Hepatocyte (in vitro differentiated cells): Measurements from ENCODE around the gene PACS1. TPM values are rescaled to one million over a fixed set of nuclear protein-coding genes. Genes with fewer than 3 reads are reported as not detected.

Experiments used
- DNase-seq: peaks from one replicate; pipeline ENCODE4 v3.0.0-alpha.2; 2016; ENCODE audit warnings: low spot score
- H2AFZ ChIP-seq: fragments of 200-600 bp; sonication (generic); 2 replicates; pipeline ENCODE4 v1.6.0; 2016; ENCODE audit warnings: antibody characterized with exemption, mild to moderate bottlenecking
- H3K27ac ChIP-seq: fragments of 200-600 bp; sonication (generic); 2 replicates; pipeline ENCODE4 v1.5.1; 2016; ENCODE audit warnings: mild to moderate bottlenecking
- H3K27me3 ChIP-seq: fragments of 200-600 bp; sonication (generic); 2 replicates; pipeline ENCODE4 v1.6.1; 2016
- H3K36me3 ChIP-seq: fragments of 200-600 bp; sonication (generic); replicated peaks from 2 replicates; pipeline ENCODE4 v1.5.1; 2016; ENCODE audit warnings: low read depth; ENCODE audit not compliant: insufficient read depth
- H3K4me1 ChIP-seq: fragments of 200-600 bp; sonication (generic); 2 replicates; pipeline ENCODE4 v1.5.1; 2016; ENCODE audit warnings: mild to moderate bottlenecking, moderate library complexity; ENCODE audit not compliant: insufficient read depth
- H3K4me2 ChIP-seq: fragments of 200-600 bp; sonication (generic); 2 replicates; pipeline ENCODE4 v1.6.0; 2016
- H3K4me3 ChIP-seq: fragments of 200-600 bp; sonication (generic); 2 replicates; pipeline ENCODE4 v1.5.1; 2016; ENCODE audit warnings: mild to moderate bottlenecking
- H3K79me2 ChIP-seq: fragments of 200-600 bp; sonication (generic); 2 replicates; pipeline ENCODE4 v1.6.0; 2017; ENCODE audit warnings: mild to moderate bottlenecking
- H3K9me2 ChIP-seq: fragments of 200-600 bp; sonication (generic); replicated peaks from 2 replicates; pipeline ENCODE4 v1.6.0; 2017; ENCODE audit warnings: mild to moderate bottlenecking; ENCODE audit not compliant: insufficient read depth
- H3K9me3 ChIP-seq: fragments of 200-600 bp; sonication (generic); 2 replicates; pipeline ENCODE4 v1.5.1; 2016; ENCODE audit warnings: low read depth, mild to moderate bottlenecking
- H4K20me1 ChIP-seq: fragments of 200-600 bp; sonication (generic); 2 replicates; pipeline ENCODE4 v1.6.0; 2016; ENCODE audit warnings: mild to moderate bottlenecking; ENCODE audit not compliant: insufficient read depth, poor library complexity, severe bottlenecking
- EZH2 ChIP-seq: fragments of 200-600 bp; sonication (generic); IDR thresholded peaks from 2 replicates; pipeline ENCODE4 v1.6.1; 2016; ENCODE audit warnings: antibody characterized with exemption, mild to moderate bottlenecking, borderline replicate concordance
- EZH2phosphoT487 ChIP-seq: fragments of 200-600 bp; sonication (generic); IDR thresholded peaks from one replicate; pipeline ENCODE4 v1.6.1; 2018; ENCODE audit warnings: antibody characterized with exemption, mild to moderate bottlenecking, low read depth, moderate library complexity; ENCODE audit not compliant: unreplicated experiment, severe bottlenecking
- WGBS: methylation state at CpG from one replicate; pipeline ENCODE4 v1.1.6; 2016; ENCODE audit warnings: low lambda C conversion rate; ENCODE audit errors: missing lambda C conversion rate; 5-methylcytosine and 5-hydroxymethylcytosine counted together
- polyA plus RNA-seq: library from polyadenylated mRNA; unstranded; fragments of >200 nt; fragmentation: Nextera tagmentation; extraction: Ambion mirVana; gene quantifications from 2 replicates; pipeline ENCODE4 v1.2.1, GENCODE V29; 2016
- total RNA-seq: library from RNA; depleted of rRNA; stranded (reverse); fragments of >200 nt; gene quantifications from 2 replicates; pipeline ENCODE4 v1.2.3, GENCODE V29; 2014
- TF ChIP-seq, protein P1 (sequence below): fragments of 200-600 bp; sonication (generic); IDR thresholded peaks from 2 replicates; pipeline ENCODE4 v1.5.1; 2016; ENCODE audit warnings: antibody characterized with exemption, mild to moderate bottlenecking; ENCODE audit not compliant: poor library complexity

Gene PACS1
- total and polyA plus RNA-seq, 2 experiments from 2014 or later, result 28.2 to 71.5 TPM

DNA sequence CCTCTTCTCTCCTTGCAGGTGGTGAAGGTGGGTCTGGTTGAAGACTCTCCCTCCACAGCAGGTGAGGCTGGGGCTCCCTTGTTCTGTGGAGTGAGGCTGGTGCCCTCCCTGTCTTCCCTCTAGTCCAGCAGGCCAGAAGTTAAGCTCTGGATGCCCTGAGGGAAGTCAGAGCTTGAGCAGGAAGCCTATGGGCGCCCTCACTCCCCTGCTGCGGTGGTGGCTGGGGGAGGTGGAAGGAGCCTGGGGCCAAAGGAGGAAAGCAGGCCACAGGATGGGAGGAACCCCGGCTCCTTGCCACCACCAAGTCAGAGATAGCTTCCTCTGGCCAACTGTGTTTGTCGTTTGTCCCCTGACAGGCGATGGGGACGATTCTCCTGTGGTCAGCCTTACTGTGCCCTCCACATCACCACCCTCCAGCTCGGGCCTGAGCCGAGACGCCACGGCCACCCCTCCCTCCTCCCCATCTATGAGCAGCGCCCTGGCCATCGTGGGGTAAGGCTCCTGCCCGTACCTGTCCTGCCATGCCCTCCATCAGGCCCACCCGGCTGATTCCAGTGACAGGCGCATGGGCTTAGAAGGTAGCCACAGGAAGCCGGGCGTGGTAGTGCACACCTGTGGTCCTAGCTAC is 168.8 kb downstream of the PACS1 start:
- H3K79me2 ChIP-seq, result no peaks in the 10 kb centered on the region
- no peaks in the 10 kb centered on the region for H3K27me3 ChIP-seq
- H2AFZ ChIP-seq, result no peak overlapping the region
- TF ChIP-seq, protein P1, sequence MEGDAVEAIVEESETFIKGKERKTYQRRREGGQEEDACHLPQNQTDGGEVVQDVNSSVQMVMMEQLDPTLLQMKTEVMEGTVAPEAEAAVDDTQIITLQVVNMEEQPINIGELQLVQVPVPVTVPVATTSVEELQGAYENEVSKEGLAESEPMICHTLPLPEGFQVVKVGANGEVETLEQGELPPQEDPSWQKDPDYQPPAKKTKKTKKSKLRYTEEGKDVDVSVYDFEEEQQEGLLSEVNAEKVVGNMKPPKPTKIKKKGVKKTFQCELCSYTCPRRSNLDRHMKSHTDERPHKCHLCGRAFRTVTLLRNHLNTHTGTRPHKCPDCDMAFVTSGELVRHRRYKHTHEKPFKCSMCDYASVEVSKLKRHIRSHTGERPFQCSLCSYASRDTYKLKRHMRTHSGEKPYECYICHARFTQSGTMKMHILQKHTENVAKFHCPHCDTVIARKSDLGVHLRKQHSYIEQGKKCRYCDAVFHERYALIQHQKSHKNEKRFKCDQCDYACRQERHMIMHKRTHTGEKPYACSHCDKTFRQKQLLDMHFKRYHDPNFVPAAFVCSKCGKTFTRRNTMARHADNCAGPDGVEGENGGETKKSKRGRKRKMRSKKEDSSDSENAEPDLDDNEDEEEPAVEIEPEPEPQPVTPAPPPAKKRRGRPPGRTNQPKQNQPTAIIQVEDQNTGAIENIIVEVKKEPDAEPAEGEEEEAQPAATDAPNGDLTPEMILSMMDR, result no peak
- TF ChIP-seq EZH2phosphoT487 (no peak), EZH2 (no peak)
- no peaks in the 10 kb centered on the region for H3K36me3 ChIP-seq
- H3K9me3 ChIP-seq, result no peaks in the 10 kb centered on the region
- H3K4me2 ChIP-seq, result no peak overlapping the region
- no peaks in the 10 kb centered on the region for H4K20me1 ChIP-seq
- no peak overlapping the region for H3K4me3 ChIP-seq
- H3K4me1 ChIP-seq, result no peaks in the 10 kb centered on the region
- 97% methylated on average over 17 of the region's 17 CpGs for WGBS
- no peak for DNase-seq
- no peaks in the 10 kb centered on the region for H3K9me2 ChIP-seq
- no peak overlapping the region for H3K27ac ChIP-seq

- H3K27ac ChIP-seq, result no peak overlapping the region
- no peak overlapping the region for H3K4me3 ChIP-seq
- no peak overlapping the region for H3K4me2 ChIP-seq
- H2AFZ ChIP-seq, result no peak overlapping the region
- no peaks in the 10 kb centered on the region for H3K27me3 ChIP-seq
- H3K9me2 ChIP-seq, result no peaks in the 10 kb centered on the region
- H3K9me3 ChIP-seq, result no peaks in the 10 kb centered on the region
- no peak for TF ChIP-seq EZH2phosphoT487
- TF ChIP-seq EZH2, result no peak
- TF ChIP-seq, protein P1, result no peak
- H4K20me1 ChIP-seq, result no peaks in the 10 kb centered on the region
- no peaks in the 10 kb centered on the region for H3K79me2 ChIP-seq
- H3K36me3 ChIP-seq, result no peaks in the 10 kb centered on the region
- no peak for DNase-seq
- no peaks in the 10 kb centered on the region for H3K4me1 ChIP-seq
- 88% methylated on average over 3 of the region's 3 CpGs for WGBS
Measured at GRCh38 chr11:66239511-66239910, 169.4 kb downstream of the PACS1 start.

DNA sequence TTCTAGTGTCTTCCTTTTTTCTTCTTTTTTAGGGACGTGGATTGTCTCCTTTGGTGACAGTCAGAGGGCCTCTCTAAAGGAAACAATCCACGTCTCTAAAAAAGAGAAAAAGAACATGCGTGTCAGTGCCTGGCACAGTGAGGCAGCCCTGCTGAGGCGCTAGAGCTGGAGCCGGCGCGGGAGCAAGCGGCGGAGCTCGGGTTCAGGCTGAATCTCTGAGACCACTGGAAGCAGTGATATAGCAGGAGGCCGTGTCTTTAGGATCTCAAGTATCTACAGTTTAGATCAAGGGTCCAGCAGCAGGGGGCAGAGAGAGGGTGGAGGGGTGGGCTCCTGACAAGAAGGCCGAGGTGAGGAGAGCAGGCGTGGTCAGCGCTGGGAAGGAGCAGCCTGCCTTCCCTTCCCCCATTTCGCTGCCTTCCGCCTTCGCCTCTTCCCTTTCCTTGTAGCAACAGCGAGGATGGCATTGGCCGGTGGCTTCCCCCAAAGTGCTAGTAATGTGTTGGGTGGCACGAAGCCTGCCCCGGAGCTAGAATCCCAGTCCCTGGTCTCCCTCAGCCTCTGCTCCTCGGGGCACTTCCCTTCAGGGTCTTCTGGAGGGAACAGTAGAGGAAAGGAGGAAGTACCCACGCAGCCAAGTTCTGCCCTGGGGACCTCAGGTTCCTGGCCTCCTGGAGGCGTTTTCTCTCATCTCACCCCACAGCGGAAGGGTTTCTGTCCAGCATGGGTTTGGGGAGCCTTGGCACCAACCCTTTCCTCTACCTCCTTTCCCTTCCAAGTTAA is 170.1 kb downstream of the PACS1 start:
- no peaks in the 10 kb centered on the region for H3K9me3 ChIP-seq
- H3K4me3 ChIP-seq, result no peak overlapping the region
- 93% methylated on average over 25 of the region's 25 CpGs for WGBS

More for the DNA sequence above, 170.1 kb downstream of the PACS1 start:
- no peak for DNase-seq
- H3K4me1 ChIP-seq, result no peaks in the 10 kb centered on the region
- H3K27me3 ChIP-seq, result no peaks in the 10 kb centered on the region
- TF ChIP-seq, protein P1, result no peak
- TF ChIP-seq EZH2phosphoT487, result no peak
- H3K27ac ChIP-seq, result no peak overlapping the region
- no peaks in the 10 kb centered on the region for H3K79me2 ChIP-seq
- H4K20me1 ChIP-seq, result no peaks in the 10 kb centered on the region
- no peaks in the 10 kb centered on the region for H3K36me3 ChIP-seq
- H3K9me2 ChIP-seq, result no peaks in the 10 kb centered on the region
- H2AFZ ChIP-seq, result no peak overlapping the region
- H3K4me2 ChIP-seq, result no peak overlapping the region
